IPS-18c (cell line): ENCODE results near the gene RBBP5.
"Not testable (repeated sequence)": the region's sequence is repeated elsewhere in the genome, so short reads cannot be mapped to it uniquely, and the experiment has no call there.

Experiments
- H3K4me3 ChIP-seq: 2 replicates; pipeline ENCODE4 v1.7.0; 2013; ENCODE audit warnings: low read depth, mild to moderate bottlenecking, low read length, moderate library complexity; ENCODE audit not compliant: insufficient read depth
- H3K9me3 ChIP-seq: one replicate; pipeline ENCODE4 v1.6.1; 2013; ENCODE audit warnings: mild to moderate bottlenecking, low read length, moderate library complexity; ENCODE audit not compliant: control insufficient read depth, insufficient read depth

RBBP5 gene, protein sequence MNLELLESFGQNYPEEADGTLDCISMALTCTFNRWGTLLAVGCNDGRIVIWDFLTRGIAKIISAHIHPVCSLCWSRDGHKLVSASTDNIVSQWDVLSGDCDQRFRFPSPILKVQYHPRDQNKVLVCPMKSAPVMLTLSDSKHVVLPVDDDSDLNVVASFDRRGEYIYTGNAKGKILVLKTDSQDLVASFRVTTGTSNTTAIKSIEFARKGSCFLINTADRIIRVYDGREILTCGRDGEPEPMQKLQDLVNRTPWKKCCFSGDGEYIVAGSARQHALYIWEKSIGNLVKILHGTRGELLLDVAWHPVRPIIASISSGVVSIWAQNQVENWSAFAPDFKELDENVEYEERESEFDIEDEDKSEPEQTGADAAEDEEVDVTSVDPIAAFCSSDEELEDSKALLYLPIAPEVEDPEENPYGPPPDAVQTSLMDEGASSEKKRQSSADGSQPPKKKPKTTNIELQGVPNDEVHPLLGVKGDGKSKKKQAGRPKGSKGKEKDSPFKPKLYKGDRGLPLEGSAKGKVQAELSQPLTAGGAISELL

DNA sequence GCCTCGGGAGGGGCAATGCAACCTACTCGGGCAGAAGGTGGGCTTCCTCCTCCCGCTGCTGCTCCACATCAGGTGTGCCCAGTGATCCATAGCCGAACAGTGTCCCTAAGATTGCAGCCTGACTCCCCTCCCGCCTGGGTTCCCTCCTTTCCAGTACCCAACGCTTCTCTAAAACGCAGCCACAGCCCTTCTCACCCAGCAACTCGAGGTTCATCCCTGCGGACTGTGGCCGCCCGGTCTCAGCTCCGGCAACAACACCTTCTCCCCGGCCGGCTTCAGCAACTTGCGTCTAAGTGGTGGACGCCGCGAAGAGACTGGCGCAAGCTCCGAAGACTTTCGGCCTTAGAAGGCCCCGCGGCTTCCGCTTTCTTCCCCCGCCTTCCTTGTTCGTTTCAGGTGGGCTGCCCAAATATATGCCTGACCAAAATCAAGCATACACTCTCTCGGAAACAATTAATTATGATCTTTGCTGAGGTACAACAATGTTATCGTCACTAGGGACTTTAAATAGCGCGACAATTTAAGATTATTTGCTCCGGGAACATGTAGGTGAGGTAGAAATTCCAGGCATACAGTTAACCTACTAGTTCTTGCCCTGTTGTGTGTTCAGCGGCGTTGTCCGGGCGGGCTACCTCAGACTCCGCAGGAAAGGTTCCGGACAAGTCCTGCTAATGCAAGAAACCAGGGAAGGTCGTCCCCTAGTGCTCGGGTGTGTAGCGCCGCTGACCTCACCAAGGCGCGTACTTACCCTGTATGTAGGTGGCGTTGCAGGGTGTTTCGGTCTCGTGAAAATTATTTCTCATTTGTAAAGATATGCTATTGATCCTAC is at the start of gene RBBP5:
RBBP5 (minus strand) TSS at position 319 of the 829 bp plus-strand sequence; CDS start at position 214, 105 bp downstream.
- H3K4me3 ChIP-seq = peak within 1 kb of the TSS; percentile 88
- no peaks in the 10 kb centered on the region for H3K9me3 ChIP-seq

DNA sequence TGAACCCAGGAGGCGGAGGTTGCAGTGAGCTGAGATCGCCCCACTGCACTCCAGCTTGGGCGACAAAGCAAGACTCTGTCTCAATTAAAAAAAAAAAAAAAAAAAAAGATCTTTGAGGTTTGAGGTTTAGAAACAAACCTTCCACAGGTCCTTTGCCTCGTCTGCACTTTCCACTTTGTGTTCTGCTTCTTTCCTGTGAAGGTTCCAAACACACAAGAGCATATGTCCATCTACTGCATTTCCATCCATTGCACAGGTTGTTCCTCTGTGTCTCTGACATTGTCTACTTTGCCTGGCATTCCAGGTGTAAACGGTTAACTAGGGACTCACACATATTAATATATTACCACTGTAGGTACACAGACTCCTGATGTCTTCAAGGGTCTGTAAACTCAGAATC is 49.6 kb upstream of the RBBP5 start:
- no peak overlapping the region for H3K4me3 ChIP-seq
- no peaks in the 10 kb centered on the region for H3K9me3 ChIP-seq

DNA sequence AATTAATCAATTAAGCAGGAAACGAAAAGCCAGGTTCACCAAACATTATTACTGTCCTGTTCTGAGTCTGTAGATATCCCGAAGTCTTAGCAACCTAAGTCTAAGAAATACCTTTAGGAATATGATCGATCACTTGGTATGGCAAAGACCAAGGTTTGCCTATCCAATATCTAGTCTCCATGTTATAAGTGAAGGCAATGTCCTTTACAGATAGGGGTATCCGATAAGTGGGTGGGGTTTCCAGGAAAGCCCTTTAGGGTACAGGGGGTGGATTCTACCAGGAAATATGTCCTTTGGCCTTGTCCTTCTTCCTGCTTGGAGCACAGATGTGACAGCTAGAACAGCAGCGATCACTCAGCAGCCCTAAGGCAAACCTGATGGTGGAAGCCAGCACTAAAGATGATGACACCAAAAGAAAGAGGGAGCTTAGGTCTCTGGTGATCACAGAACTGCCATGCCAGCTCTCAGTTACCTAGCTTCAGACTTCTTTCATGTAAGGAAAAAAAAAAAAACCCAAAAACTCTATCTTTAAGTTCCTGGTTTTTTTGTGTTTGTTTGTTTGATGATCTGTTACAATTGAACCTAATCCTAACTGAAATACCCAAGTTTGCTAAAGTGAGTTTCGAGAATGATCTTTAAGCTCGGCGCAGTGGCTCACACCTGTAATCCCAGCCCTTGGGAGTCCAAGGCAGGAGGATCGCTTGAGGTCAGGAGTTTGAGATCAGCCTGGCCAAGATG is 48.9 kb upstream of the RBBP5 start:
- Histone ChIP-seq H3K4me3 (no peak overlapping the region), H3K9me3 (no peaks in the 10 kb centered on the region)

DNA sequence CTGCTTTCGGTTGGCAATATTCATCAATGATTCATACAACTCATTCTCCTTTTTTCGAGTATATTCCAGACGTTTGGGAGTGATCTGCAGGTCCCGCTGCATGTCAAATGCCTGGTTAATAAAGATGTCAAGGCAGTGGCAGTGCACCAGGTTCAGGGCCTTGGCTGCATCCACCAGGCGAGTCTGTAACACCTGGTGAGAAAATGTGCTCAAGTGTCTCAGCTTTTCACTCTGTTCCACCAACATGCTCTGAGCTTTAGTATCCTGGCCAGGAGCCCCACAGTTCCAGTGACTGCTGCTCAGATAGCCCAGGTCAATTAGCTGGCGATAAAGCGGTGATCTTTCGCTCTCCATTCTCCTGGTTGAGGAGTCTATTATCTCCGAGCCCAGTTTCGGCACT is 47.5 kb upstream of the RBBP5 start:
- no peak overlapping the region for H3K4me3 ChIP-seq
- no peaks in the 10 kb centered on the region for H3K9me3 ChIP-seq

DNA sequence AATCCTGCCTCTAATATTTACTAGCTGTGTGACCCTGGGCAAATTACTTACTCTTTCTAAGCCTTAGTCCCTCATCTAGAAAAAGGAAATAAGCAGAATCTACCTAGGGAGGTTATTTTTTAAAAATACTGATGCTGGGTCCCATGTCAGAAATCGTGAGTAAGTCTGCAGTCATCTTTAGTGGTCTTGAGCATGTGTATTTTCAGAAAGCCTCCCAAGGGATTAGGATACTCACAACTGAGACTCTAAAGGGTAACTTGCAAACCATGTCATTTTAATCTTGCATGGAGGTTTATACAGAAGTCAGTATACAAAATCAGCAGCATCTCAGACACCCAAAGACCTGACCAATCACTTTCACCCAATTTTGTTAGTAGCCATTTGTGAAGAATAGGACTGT is 46.5 kb upstream of the RBBP5 start:
- no peak overlapping the region for H3K4me3 ChIP-seq
- H3K9me3 ChIP-seq = no peaks in the 10 kb centered on the region

DNA sequence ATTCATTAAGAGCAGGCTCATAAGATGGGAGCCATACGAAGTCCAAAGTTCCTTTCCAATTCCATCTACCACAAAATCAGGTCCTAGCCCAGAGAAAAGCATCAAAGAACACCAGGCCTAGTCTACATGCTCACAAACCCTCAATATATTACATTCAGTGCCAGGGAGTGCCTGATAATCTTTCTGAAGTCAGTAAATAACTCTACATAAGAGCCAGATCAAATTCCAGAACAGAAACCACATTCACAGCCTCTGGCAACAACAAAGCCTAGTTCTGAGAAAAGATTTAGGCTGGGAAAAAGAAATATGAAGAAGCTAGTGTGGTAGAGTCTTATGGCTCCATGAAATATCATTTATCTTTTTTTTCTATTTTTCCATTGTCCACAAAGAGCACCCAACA is 40.5 kb upstream of the RBBP5 start:
- Histone ChIP-seq H3K9me3 (peaks cover 2% of the 10 kb centered on the region), H3K4me3 (no peak overlapping the region)

DNA sequence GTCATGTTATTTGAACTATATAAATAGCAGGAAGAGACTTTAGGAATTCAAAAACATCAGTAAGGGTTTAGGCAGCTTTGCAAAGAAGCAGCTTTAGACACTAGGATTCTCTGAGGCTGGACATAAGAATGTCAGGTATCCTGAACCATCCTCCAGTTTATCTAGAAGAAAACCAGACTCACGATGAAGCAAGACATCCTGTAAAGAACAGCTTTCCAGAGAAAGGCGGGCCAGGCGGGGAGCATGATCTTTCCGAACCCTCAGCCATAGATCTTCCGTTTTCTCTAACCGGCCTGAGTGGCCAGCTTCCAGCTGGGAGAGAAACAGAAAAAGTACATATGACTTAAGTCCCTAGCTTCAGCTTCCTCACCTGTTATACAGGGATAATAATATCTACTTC is 39.3 kb upstream of the RBBP5 start:
- H3K4me3 ChIP-seq = no peak overlapping the region
- peaks cover 8% of the 10 kb centered on the region for H3K9me3 ChIP-seq

DNA sequence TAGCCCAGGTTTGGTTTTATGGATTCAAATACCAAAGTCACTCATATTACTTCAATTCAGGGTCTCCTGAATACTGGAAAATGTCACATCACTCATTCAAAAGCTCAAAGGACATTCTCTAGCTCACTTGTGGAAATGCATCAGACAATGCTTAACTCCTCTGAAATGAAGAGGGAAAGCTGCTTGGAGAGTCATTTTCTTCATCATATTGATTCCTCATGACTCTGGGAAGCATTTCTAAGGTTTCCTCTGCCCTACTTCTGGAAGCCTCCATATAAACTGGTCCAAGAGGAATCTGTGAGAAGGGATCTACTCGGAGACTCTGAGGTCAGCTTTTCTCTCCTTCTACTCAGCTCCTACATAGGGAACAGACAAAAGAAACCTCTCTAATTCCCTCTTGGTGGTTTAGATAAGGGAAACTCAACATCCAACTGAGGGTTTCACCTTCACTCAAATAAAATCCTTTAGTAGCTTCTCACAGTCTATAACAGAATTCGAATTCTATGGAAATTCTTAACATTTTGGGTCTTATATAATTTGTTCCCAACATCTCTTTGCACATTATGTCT is 36.4 kb upstream of the RBBP5 start:
- peaks cover 11% of the 10 kb centered on the region for H3K9me3 ChIP-seq
- H3K4me3 ChIP-seq = no peak overlapping the region

DNA sequence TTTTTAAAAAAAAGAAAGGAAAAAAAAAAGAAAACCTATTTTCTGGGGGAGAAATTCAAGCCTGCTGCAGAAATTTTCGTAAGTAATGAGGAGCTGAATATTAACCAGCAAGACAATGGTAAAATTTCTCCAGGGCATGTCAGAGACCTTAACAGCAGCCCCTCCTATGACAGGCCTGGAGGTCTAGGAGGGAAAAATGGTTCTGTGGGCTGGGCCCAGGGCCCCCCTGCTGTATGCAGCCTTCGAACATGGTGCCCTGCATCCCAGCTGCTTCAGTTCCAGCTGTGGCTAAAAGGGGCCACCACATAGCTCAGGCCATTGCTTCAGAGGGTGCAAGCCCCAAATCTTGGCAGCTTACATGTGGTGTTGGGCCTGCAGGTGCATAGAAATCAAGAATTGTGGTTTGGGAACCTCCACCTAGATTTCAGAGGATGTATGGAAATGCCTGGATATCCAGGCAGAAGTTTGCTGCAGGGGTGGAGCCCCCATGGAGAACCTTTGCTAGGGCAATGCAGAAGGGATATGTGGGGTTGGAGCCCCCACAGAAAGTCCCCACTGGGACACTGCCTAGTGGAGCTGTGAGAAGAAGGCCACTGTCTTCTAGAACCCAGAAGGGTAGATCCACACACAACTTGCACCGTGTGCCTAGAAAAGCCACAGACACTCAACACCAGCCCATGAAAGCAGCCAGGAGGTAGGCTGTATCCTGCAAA is 34.0 kb upstream of the RBBP5 start:
- peaks cover 11% of the 10 kb centered on the region for H3K9me3 ChIP-seq
- not testable (repeated sequence) for H3K4me3 ChIP-seq

DNA sequence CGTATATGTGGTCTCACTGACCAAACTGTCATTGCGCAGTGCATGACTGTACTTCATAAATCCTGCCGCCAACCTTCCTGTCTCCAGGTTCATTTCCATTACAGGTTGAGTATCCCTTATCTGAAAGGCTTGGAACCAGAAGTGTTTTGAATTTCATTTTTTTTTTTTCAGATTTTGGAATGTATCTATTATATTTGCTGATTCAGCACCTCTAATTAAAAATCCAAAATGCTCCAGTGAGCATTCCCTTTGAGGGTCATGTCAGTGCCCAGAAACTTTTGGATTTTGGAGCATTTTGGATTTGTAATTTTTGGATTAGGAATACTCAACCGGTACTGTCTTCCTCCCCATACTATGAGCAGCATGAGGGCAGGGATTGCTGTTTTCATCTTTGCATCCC is 30.7 kb upstream of the RBBP5 start:
- Histone ChIP-seq H3K4me3 (no peak overlapping the region), H3K9me3 (peaks cover 9% of the 10 kb centered on the region)

DNA sequence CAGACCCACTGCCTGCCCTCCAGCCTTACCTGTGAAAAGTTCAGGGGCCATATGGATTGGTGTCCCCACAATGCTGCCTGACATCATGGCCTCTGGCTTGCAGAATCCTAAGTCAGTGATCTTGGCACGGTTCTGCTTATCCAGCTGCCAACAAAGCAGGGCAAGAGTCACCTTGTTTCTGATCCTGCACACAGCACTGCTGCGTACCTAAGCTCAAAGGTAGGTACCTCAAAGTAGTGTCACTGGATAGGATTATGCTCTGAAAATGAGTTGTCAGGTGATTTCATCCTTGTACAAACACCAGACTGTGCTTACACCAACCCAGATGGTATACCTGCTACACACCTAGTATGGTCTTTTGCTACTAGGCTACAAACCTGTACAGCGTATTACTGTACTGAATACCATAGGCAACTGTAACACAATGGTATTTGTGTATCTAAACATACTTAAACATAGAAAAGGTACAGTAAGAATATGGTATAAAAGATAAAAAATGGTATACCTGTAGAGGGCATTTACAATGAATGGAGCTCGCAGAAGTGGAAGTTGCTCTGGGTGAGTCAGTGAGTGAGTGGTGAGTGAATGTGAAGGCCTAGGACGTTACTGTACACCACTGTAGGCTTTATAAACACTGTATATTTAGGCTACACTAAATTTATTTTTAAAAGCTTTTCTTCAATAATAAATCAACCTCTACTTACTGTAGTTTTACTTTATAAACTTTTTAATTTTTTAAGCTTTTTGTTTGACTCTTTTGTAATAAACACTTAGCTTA is 29.1 kb upstream of the RBBP5 start:
- Histone ChIP-seq H3K4me3 (no peak overlapping the region), H3K9me3 (peaks cover 2% of the 10 kb centered on the region)

DNA sequence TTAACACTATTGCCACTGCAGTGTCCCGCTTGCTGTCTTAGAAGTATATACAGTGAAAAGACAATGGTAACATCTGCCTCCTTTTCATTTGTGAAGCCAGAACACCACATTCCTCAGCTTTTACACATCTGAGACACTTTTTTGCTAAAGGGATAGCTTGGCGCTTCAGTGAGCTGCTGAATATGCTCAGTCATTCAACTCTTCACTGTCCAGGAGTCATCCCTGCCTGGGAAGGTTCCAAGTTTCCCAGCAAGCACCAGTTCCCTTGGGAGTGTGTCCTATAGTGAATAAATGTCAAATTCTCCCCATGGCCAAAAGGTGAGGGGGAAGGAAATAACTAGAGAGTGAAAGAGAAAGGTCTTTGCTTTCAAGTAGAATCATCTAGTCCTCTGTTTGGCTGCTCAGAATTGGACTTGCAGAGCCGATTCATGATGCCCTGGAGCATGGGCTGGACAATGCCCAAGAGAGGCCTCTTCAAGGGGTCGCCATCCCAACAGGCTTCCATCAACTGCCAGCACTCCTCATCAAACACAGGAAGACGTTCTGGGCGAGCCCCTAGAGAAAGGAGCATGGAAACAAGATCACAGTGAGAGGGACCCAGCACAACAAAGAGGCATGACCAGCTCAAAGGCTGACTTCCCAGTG is 25.5 kb upstream of the RBBP5 start:
- H3K4me3 ChIP-seq = no peak overlapping the region
- H3K9me3 ChIP-seq = no peaks in the 10 kb centered on the region

DNA sequence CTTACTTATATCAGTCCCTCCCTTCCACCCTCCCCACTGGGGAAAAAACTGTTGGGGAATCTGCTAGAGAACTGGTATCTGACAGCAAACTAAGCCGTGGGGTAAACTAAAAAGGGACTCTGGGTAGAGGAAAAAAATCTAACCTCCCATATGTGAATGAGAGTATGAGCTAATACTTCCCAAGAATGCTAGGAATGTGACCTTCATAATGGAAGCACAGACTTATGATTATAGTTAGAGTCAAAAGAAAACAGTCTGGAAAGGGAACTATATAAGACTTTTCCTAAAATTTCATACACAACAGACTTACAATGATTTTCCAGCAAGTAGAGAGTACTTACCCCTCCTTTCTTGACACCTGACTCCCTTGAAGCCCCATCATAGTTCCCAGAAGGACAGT is 23.0 kb upstream of the RBBP5 start:
- Histone ChIP-seq H3K4me3 (no peak overlapping the region), H3K9me3 (no peaks in the 10 kb centered on the region)

DNA sequence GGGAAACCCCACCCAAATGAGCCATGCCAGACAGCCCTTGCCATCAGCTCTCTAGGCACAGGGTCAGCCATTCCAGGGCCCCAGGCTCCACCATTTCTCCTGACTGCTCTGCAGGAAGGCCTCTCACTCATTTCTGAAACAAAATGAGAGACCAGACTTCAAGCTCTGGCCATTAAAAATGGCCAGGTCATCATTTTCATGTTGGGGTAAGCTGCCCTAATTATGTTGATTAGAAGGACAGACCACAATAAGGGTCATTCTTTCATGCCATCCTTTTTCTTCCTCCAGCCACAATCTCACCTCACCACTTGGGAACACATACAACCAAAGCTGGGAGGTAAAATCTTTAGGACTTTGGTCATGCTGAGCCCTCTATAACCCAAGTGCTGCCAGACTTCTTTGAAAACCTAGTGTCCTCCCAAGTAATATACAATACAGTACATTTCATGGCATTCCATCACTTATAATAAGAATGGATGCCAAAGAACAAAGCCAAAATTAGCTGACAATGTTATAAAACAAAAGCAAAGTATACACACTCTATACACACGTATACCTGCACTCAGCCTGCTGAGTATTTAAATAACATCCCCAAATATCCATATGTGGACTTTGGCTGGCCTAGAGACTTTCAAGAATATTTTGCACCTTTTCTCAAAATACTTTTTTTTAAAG is 22.4 kb upstream of the RBBP5 start:
- Histone ChIP-seq H3K9me3 (no peaks in the 10 kb centered on the region), H3K4me3 (no peak overlapping the region)

DNA sequence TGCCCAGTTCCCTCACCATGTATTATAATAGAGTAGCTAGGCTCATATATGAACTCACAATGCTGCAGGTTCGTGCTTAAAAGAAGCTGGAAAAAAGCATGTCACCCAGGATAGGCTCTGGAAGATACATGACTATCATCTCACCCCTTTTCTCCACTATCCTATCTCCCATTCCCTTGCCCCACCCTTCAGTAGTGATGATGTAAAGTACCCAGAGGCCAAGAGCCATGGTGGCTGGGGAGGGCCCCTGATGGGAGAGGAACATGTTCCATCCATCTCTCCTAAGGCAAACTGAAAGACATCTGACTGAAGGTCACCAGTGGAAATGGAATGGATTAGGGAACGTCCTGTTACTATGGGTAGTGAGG is 20.3 kb upstream of the RBBP5 start:
- no peak overlapping the region for H3K4me3 ChIP-seq

More for the DNA sequence above, 20.3 kb upstream of the RBBP5 start:
- H3K9me3 ChIP-seq = peaks cover 4% of the 10 kb centered on the region
